ENCODE measurements around the gene HENMT1.
"Not testable (repeated sequence)": the region's sequence is repeated elsewhere in the genome, so short reads cannot be mapped to it uniquely, and the experiment has no call there.

The HENMT1 gene

DNA sequence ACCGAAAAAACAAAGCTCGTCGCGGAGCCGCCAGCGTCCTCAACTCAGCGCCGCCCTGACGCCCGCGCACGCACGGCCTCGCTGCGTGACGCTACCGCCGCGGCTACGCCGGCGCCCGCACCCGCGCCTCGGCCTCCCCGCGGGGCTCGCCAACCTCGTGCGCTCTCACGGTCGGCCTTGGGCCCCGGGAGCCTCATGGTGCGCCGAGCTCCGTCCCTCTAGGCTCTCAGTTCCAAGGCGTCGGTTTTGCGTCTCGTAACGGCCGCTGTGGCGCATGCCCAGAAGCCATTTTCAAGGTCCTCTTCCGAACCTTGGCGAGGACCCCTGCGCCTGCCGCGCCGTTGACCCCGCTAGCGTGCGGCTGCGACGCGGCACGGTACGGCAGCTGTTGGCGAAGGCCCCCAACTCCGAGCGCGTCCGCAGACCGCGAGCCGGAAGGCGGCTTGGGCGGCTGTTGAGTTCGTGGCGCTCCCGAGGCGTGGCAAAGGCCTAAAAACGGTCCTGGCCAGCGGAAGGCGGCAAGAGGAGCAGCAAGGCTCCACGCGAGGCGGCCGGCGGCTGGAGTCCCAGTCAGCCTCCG is at the start of gene HENMT1:
Gene HENMT1, minus strand, starts transcription at position 64 of the 580 bp plus-strand sequence. CDS start 1,209 bp downstream, outside the sequence.
- no peaks in the 10 kb centered on the region for H3K9me3 Mint-ChIP-seq
- no peaks in the 10 kb centered on the region for H3K27me3 Mint-ChIP-seq
- no peaks in the 10 kb centered on the region for H3K36me3 Mint-ChIP-seq
- peaks cover 37% of the 10 kb centered on the region for H3K4me1 Mint-ChIP-seq
- peak within 1 kb of the TSS; percentile 88 for H3K4me3 Mint-ChIP-seq
- peak within 1 kb of the TSS; percentile 96 for H3K27ac Mint-ChIP-seq

DNA sequence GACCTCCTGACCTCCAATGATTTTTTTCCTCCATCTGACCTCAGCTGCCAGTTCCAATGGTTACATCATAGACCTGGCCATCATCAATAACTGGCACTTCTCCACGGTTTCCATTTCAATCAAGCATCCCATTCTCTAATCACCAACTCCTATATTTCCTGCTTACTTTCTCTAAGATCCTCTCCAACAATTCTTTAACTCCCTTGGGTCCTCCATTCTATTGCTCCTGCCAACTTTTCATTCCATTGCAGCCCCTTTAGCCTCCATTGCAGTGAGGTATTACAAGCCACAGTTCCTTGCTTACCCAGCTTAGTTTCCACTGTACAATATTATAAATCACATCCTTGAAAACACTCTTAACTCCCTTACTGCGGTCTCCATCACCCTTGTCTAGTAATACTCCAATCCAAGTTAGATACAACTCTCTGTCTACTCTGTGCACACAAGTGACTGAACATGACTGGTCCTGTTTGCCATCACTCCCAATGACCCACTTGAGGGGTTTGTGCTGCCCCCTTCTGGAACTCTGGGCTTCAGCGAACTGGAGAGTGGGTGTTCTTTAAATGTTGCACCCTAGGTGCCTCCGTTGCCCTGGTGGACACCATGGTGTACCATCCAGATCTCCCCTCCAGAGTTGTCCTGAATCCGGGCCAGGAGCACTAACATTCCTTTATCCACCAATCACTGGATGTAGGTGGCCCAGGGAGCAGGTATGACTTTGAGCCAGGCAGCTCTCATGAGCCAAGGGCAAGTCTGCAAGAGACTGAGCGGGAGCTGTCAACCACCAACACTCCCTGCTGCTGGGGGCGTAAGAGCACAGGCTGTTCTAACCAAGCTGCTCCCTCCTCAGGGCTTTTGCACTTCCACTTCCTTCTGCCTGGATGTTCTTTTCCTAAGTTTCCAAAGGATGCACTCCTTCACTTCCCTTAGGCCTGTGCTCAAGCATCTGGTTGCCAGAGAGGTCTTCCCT is 48.1 kb upstream of the HENMT1 start:
- Mint-ChIP-seq H3K4me3 (no peak overlapping the region), H3K27ac (no peak overlapping the region), H3K27me3 (no peaks in the 10 kb centered on the region), H3K9me3 (no peaks in the 10 kb centered on the region), H3K4me1 (peaks cover 27% of the 10 kb centered on the region), H3K36me3 (no peaks in the 10 kb centered on the region)

- peaks cover 28% of the 10 kb centered on the region for H3K4me1 Mint-ChIP-seq
- no peaks in the 10 kb centered on the region for H3K9me3 Mint-ChIP-seq
- H3K36me3 Mint-ChIP-seq: peaks cover 2% of the 10 kb centered on the region
- no peaks in the 10 kb centered on the region for H3K27me3 Mint-ChIP-seq
- no peak overlapping the region for H3K4me3 Mint-ChIP-seq
- H3K27ac Mint-ChIP-seq: no peak overlapping the region
These were observed 45.8 kb upstream of the HENMT1 start for GRCh38 chr1:108706643-108707042.

DNA sequence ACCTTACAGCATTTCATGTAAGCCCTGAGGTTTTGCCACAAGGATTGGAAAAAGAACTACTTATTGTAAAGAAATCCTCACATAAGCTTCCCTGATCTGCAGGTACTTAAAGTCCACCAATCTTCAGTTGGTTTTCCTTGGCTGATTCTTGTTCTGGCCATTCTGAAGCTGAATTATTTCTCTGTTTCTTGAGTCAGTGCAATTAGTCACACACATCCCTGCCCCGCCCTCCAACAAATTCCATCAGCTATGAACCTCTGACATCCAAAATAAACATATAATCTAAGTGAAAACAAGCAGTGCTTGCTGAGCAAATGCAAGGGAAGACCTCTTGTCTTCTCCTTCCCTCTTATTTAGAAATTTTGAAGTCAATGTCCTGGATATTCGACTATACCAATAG is 43.6 kb upstream of the HENMT1 start:
- H3K4me1 Mint-ChIP-seq: peaks cover 42% of the 10 kb centered on the region
- H3K27me3 Mint-ChIP-seq: no peaks in the 10 kb centered on the region
- H3K9me3 Mint-ChIP-seq: no peaks in the 10 kb centered on the region
- H3K36me3 Mint-ChIP-seq: peaks cover 10% of the 10 kb centered on the region
- H3K27ac Mint-ChIP-seq: peak overlapping the region; percentile 66
- no peak overlapping the region for H3K4me3 Mint-ChIP-seq

GRCh38 chr1:108703939-108704338 is 43.0 kb upstream of the HENMT1 start:
- H3K9me3 Mint-ChIP-seq: no peaks in the 10 kb centered on the region
- peak overlapping the region; percentile 48 for H3K4me3 Mint-ChIP-seq
- H3K36me3 Mint-ChIP-seq: peaks cover 15% of the 10 kb centered on the region
- H3K27ac Mint-ChIP-seq: no peak overlapping the region
- peaks cover 45% of the 10 kb centered on the region for H3K4me1 Mint-ChIP-seq
- H3K27me3 Mint-ChIP-seq: no peaks in the 10 kb centered on the region

DNA sequence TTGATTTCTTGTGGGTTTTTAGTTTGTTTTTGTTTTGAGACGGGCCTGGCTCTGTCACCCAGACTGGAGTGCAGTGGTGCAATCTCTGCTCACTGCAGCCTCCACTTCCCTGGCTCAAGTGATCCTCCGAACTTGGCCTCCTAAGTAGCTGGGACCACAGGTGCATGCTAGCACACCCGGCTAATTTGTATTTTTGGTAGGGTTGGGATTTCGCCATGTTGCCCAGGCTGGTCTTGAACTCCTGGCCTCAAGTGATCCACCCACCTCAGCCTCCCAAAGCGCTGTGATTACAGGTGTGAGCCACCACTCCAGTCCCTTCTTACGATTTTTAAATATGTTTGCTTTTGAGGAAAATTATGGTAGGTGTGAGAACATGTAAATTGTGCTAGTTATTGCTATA is 41.2 kb upstream of the HENMT1 start:
- H3K4me1 Mint-ChIP-seq: peaks cover 57% of the 10 kb centered on the region
- not testable (repeated sequence) for H3K27ac Mint-ChIP-seq, H3K9me3 Mint-ChIP-seq, H3K4me3 Mint-ChIP-seq, H3K27me3 Mint-ChIP-seq
- H3K36me3 Mint-ChIP-seq: peaks cover 26% of the 10 kb centered on the region

DNA sequence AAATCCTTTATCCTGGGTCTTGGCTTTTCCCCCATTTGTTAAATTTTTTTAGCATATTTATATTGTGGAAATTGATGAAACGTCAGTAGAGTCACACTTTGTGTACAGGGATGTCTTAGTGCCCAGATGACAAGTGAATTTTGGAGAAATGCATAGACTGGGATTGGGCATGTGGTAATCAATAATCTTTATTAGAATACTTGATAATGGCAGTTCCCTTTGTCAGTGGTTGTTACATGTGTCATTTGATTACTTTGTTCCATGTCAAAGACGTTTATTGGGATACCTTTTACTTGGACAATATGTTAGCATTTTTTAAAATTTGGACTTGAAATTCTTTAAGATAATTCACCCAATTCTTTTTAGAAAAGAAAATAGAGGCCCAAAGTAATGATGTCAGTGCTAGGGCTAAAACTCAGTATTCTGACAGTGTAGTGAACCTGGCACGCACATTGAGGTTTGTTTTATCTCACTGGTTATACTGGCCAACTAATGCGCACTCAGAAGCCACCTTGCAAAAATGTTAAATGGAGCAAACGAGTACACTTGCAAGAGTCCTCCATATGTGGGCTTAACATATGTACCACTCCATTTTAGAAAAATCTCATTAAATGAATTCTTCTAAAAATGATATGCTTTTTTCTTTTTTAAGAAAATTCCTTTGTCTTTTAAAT is 40.4 kb upstream of the HENMT1 start:
- H3K4me3 Mint-ChIP-seq: no peak overlapping the region
- peaks cover 65% of the 10 kb centered on the region for H3K4me1 Mint-ChIP-seq
- H3K27me3 Mint-ChIP-seq: no peaks in the 10 kb centered on the region
- peaks cover 29% of the 10 kb centered on the region for H3K36me3 Mint-ChIP-seq
- no peaks in the 10 kb centered on the region for H3K9me3 Mint-ChIP-seq
- no peak overlapping the region for H3K27ac Mint-ChIP-seq

- peak overlapping the region; percentile 80 for H3K4me3 Mint-ChIP-seq
- no peaks in the 10 kb centered on the region for H3K9me3 Mint-ChIP-seq
- no peaks in the 10 kb centered on the region for H3K27me3 Mint-ChIP-seq
- peaks cover 33% of the 10 kb centered on the region for H3K36me3 Mint-ChIP-seq
- peaks cover 65% of the 10 kb centered on the region for H3K4me1 Mint-ChIP-seq
- H3K27ac Mint-ChIP-seq: peak overlapping the region; percentile 90
These were observed 38.8 kb upstream of the HENMT1 start for GRCh38 chr1:108699375-108700332.

DNA sequence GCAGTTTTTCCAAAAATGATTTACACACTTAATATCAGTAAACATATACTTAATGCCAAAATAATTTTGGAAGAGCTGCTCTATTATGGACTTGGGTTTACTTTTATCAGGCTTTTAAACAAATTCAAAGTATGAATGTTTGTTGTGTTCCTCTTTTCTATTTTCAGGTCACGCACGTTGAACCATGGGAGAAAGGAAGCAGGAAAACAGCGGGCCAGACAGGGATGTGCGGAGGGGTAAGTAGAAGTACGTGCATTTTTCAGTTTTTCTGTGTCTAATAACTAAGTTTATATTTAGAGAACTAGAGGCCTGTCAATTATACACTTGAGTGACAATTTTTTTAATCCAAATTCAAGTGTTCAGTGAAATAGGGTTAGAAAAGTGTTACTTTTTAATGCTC is 34.6 kb upstream of the HENMT1 start:
- no peaks in the 10 kb centered on the region for H3K27me3 Mint-ChIP-seq
- no peaks in the 10 kb centered on the region for H3K9me3 Mint-ChIP-seq
- H3K4me1 Mint-ChIP-seq: peaks cover 70% of the 10 kb centered on the region
- peaks cover 43% of the 10 kb centered on the region for H3K36me3 Mint-ChIP-seq
- H3K4me3 Mint-ChIP-seq: peak overlapping the region; percentile 82
- peak overlapping the region; percentile 88 for H3K27ac Mint-ChIP-seq

GRCh38 chr1:108692724-108693655 is 32.1 kb upstream of the HENMT1 start:
- H3K27ac Mint-ChIP-seq: peak overlapping the region; percentile 97
- H3K36me3 Mint-ChIP-seq: peaks cover 26% of the 10 kb centered on the region
- H3K27me3 Mint-ChIP-seq: no peaks in the 10 kb centered on the region
- no peaks in the 10 kb centered on the region for H3K9me3 Mint-ChIP-seq
- H3K4me3 Mint-ChIP-seq: peak overlapping the region; percentile 99
- H3K4me1 Mint-ChIP-seq: peaks cover 51% of the 10 kb centered on the region

DNA sequence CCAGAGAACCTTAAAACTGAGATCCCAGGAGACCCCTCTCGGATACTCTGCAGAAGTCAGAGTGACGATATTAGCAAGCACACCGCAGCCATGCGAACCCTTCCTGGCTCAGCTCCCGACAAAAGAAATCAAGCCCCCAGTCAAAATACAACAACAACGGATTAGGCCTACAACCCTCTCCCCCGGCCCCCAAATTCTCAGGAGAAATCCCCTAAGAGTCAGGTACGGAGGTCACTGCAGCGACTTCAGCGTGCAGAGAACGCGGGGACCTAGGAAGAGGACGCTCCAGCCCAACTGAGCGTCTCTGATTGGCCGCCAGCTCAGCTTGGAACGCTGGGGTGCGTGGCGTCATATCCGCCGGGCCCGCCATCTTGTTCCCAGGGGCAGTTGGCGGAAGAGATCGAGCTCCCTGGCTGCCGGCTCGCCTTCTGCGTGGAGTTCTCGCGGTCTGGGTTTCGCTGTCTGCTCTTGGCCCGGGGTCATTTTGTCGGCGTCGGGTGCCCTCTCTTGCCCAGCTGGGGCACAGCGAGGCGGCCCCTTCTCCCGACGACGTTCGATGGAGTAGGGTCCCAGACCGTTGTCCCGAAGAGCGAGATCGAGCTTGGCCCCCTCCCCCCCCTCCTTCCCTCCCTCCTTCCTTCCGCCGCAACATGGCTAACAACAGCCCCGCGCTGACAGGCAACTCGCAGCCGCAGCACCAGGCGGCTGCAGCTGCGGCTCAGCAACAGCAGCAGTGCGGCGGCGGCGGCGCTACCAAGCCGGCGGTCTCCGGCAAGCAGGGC is 31.2 kb upstream of the HENMT1 start, which contains the start of gene PRPF38B:
Gene PRPF38B, plus strand, starts transcription at position 369 of the 782 bp plus-strand sequence. Its CDS starts 282 bp downstream, at position 651.
- Mint-ChIP-seq H3K4me1 (peaks cover 43% of the 10 kb centered on the region), H3K27ac (peak within 1 kb of the TSS; percentile 97), H3K9me3 (no peaks in the 10 kb centered on the region), H3K4me3 (peak within 1 kb of the TSS; percentile 99), H3K27me3 (no peaks in the 10 kb centered on the region), H3K36me3 (peaks cover 20% of the 10 kb centered on the region)

DNA sequence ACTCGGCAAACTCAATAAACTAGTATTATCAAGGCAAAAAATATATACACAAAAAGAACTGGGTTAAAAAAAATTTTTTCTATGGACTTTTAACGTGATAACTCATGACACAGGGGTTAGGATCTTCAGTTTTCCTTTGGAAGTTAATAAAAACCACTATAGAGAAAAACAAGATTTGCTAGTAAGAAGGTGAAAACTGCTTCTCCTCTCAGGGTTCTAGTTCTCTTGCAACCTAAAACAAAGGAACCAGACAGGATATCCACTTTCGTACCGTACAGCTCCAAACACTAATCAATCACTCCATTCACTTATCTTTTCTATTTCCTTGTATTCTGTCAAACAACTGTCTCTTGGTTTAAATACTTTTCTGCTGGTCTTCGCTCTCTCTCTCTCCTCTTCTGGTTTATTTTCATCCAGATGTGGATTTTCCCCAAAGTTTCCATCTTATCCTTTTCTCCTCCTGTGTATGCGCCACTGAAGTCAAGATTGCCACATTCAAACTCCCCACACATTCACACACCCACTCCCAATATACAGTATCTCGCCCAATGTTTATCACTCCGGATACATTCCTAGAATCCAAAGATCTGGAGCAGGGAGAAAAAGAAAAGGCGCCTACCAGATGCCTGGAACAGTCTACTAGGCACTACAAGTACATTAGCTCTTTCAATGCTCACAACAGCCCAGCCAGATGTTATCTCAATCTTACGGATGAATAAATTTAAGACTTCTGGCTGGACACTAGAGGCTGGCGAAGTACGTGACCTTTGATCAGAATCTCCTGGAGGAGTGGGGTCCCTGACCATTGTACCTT is 30.4 kb upstream of the HENMT1 start:
- Mint-ChIP-seq H3K27me3 (no peaks in the 10 kb centered on the region), H3K27ac (peak overlapping the region; percentile 97), H3K4me1 (peaks cover 35% of the 10 kb centered on the region), H3K4me3 (peak overlapping the region; percentile 99), H3K36me3 (peaks cover 17% of the 10 kb centered on the region), H3K9me3 (no peaks in the 10 kb centered on the region)
